NCI-H1694 treated with DMSO at 0.1 percent for 48 hours (cell line): ENCODE results near the gene LTBP1.

Source experiments
- DNase-seq: peaks from one replicate; lab custom pipeline; 2025; lab: John Stamatoyannopoulos, UW

Gene LTBP1

GRCh38 chr2:33077844-33078243 is 131.1 kb downstream of the LTBP1 start:
- no peak for DNase-seq

DNA sequence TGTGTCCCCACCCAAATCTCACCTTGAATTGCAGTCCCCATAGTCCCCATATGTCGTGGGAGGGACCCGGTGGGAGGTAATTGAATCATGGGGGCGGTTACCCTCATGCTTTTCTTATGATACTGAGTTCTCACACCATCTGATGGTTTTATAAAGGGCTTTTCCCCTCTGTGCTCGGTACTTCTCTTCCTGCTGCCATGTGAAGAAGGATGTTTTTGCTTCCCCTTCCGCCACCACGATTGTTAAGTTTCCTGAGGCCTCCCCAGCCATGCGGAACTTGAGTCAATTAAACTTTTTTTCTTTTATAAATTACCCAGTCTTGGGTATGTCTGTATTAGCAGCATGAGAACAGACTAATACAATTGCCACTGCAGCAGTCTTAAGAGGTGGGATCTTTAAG is 134.9 kb downstream of the LTBP1 start:
- no peak for DNase-seq

DNA sequence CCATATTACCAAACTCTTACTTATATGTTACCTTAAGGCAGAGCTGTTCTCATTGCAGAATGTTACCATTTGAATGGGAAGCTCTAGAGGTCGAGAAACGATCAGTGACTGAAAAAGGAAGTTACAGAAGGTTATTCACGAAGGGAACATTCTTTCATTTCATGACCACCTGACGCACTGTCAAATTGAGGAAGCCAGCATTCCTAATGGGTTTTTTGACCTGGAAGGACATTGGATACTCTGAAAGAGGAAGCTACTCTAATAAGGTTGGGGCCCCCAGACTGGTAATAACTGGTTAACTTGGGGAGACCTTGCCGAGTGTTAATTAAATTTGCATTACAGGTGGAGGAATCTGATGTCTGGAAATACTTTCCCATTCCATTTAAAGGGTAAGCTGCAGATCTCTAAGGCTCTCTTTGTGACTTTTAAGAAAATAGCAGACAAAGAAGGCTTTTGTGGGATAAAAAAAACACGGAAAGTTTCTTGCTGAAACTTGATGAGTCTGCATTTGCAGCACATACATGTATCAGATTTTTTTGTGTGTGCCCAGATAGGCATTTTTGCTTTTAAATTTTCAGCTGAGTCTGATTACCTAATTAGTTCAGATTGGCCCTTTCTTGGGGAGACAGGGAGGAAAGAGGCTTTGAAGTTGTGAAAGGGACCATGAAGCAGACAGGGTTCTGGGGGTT is 137.1 kb downstream of the LTBP1 start:
- DNase-seq: no peak

DNA sequence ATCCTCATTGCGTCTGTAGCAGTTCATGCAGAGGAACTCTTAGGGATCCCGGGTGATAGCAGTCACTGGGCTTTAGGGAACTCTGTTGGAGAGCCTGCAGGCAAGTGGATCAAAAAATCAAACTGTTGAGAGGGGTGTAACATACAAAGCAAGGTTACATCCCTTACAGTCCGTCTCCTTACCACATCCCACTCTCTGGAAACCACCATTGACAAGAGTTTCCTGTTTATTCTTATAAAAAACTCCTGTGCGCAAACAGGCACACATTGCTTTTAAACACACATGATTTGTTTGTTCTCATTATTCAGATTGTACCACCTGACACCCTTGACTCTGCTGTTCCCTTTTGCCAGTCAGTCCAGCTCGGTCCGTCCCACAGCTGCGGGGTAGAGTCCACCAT is 137.7 kb downstream of the LTBP1 start:
- DNase-seq: no peak

GRCh38 chr2:33085646-33086045 is 138.9 kb downstream of the LTBP1 start:
- DNase-seq: no peak

DNA sequence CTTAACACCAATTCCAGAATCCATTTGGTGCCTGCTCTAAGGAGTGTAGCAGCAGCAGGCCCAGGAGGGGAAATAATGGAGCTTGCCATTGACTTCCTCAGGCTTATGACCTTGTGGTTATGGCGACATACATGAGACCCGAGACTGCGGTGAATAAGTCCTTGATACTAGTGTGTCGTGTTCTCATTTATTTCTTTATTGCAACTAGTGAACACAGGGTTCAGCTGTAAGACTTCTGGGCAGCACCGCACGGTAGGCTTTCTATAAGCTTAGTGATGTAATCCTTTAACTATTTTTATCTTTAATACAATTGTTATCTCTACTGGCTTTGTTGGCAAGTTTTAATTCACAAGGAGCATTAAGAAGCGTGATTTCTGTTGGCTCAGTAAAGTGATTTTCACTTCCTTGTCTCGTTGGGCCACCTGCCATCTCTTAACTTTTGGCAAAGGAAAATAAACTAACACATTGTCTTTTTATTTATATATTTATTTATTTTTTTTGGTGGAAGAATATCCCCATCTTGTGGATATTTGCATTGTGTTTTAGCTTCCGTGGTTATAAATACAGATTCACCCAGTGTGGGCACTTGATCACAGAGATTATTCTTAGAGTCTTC is 139.8 kb downstream of the LTBP1 start:
- DNase-seq: no peak

GRCh38 chr2:33090553-33091134 is 143.9 kb downstream of the LTBP1 start:
- DNase-seq: no peak

GRCh38 chr2:33091541-33092123 is 144.9 kb downstream of the LTBP1 start:
- no peak for DNase-seq

GRCh38 chr2:33093283-33093993 is 146.7 kb downstream of the LTBP1 start:
- DNase-seq: no peak

DNA sequence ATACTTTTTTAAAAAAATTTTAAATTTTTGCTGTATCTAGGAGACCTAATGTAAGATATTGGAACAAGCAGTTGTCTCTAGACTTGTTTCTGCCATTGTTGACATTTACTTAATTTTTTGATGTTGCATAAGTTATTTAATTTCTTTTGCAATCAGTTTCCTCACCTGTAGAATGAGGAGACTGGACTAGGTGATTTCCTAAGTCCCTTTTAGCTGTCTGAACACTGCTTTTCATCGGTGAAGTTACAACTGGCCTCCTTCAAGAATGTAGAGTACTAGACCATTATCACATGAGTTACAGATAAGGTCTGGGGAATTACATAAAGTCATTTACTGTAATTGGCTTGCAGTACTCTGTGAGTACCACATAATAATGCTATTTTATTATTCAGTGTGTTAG is 147.6 kb downstream of the LTBP1 start:
- no peak for DNase-seq

DNA sequence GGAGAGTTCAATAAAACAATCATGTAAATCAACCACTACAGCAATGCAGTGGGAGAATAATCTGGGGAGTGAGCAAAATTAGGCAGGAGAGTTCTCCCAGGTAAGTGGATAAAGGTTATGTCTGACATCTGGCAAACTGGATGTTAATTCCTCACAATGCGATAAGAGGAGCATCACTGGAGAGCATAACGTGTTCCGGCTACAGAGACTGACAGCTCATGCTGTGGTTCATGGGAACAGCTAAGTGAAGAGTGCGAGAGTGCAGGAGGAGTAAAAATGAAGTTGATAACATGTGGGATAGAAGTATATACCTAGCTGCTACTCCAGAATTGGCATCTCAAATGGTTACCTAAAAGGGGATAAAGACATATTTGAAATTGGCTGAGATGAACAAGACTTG is 153.2 kb downstream of the LTBP1 start:
- no peak for DNase-seq

DNA sequence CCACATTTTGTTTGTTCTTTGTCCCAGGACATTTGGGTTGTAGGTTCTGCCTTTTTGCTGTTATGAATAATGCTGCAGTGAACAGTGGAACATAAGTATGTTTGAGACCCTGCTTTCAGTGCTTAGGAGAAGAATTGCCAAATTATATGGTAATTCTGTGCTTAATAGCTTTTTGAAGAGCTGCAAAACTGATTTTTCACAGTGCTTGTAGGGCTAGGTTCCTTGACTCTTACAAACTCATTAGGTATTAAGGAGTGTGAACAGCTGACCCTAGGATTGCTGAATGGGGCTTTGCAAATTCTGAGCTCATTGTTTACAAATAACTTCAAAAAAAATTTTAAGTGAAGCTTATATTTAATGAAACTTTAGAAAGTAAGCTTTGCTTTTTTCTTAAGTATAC is 154.2 kb downstream of the LTBP1 start:
- DNase-seq: no peak

DNA sequence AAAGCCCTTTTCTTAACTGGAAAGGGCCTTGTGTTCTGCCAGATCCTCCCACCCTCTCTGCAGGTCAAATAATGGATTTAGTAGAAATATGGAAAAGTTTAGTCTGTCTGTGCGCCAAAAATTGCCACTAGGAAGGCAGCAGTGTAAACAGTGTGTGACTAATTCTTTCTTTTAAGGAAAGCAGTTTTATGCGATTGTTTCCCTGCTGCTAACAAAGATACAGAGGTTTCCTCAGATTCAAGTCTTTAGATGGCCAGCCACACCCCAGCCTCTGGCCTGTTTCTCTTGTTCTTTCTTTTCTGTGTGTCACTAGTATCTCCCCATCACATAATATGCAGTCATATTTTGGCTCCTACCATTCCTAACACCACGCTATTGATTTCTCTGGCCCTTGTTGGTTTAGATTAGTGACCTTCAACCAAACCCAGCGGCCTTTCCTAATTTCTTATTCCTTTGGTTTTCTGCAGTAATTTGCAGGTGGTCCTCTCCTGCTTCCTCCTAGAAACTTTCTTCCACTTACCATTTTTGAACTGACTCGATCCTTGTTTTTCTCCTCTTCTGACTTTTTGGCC is 157.4 kb downstream of the LTBP1 start:
- no peak for DNase-seq

DNA sequence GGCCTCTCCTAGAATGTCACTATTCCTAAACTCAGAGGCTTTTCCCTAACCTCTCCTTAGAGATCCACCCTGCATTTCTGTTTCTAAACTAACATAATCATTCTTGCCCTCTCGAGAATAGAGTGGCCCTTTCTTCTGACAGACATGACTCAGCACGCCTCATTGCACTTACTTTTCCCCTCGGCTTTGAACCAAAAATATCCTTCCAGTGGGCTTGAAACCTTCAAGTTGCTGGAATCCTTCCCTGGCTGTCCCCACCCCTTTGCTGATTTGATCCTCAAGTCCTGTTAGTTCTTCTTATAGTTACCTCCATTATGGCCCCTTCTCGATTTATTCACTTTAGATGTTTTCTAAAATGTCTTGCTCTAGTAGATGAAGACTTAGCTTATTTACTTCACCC is 158.0 kb downstream of the LTBP1 start:
- no peak for DNase-seq

DNA sequence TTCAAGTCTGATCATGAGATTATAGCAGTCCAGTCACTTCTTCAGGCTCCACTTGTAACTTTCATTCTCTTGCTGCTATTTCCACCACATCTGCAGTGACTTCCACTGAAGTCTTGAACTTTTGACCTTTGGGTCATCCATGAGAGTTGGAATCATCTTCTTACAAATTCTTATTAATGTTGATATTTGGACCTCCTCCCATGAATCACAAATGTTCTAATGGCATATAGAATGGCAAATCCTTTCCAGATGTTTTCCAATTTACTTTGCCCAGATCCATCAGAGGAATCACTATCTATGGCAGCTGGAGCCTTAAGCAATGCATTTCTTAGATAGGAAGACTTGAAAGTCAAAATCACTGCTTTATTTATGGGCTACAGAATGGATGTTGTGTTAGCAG is 159.4 kb downstream of the LTBP1 start:
- DNase-seq: no peak

DNA sequence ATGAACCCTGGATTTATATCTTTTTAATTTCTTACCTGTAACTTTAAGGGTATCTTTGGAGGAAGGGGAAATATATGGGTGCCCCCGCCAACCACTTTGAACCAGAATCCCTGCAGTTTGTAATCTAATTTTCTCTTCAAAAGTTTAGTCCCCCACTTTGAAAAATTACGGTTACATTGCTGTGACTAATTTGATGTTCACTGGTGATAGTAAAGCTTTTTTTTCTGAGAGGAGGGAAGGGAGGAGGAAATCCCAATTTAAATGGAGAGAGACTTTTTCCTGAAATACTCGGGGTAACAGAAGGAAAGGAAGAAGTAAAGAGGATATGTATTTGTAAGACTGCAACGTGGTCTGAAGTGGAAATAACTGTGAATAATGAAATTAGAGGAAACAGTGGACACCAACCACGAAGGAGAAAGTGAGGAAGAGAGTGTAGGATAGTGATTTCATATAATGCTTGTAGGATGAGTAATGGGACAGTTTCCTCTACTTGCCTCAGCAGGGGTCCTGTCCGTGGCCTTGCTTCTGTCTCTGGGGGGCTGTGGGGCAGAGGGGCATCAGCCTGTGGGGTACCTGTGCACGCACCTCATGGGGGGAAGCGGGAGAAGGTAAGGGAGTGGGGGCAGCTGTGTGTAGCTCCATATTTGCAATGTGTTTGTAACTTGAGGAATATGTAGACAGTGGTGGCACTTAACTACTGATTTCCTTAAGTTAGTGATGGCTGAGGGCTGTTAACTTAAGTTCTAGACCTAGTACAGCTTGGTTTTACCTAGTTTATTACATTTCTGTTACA is 161.1 kb downstream of the LTBP1 start:
- no peak for DNase-seq

DNA sequence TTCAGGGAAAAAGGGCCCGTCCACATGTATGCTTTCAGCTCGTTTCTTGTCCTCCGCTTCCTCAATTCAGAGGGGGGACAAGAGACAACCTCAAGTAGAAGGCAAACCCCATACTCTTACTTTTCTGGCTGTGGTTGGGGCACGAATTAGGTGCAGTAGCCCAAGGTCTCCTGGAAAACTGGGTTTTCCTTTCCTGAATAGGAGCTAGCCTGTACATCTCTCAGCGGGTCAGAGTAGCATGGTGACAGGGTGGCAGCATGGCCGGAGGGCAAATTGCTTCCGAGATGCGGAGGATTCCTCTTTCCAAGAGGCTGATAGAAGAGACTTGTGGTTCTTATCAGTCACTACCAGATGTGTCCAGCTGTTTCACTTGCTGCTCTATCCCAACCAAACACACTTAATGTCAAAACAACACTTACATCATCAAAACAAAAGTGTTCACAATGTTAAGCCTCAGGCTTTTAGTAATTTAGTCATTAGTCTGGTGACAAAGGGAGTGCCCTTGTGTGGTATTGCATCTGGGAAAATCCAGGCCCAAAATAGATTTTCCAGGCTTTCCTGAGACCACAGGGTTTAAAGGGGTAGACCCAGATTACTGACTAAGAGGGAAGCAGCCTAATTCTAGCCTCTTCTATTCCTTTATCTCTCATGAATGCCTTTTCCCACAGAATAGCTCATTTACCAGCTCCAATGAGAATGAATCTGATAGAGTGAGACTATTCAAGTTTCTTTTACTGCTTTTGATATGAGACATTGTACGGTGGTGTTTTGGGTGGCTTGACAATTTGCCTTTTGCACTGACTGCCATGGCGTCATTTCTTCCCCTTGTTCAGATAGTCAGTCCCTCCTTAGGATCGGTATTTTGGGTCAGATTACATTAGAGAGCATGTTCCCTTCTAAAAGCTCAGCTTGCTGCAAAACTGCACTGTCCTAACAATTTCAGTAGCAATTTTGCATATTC is 162.0 kb downstream of the LTBP1 start:
- no peak for DNase-seq

DNA sequence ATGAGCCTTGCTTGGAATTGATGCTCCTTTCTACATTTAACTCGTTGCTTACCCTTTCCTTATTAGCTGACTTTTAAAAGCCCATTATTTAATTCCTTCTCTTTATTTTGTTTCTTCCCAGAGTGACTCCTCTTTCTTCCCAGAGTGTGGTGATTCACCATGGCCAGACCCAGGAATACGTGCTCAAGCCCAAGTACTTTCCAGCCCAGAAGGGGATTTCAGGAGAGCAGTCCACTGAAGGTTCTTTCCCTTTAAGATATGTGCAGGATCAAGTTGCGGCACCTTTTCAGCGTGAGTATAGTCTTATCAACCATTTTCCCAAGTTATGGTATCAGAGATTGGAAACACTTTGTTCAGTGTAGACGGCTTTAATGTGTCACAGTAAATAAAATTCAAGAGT is 163.7 kb downstream of the LTBP1 start:
- no peak for DNase-seq

- DNase-seq: no peak
These were observed 164.3 kb downstream of the LTBP1 start for GRCh38 chr2:33111002-33111446.

GRCh38 chr2:33115196-33115595 is 168.4 kb downstream of the LTBP1 start:
- DNase-seq: no peak
